Hepatocyte (in vitro differentiated cells): ENCODE measurements around the gene OBSL1. TPM values are rescaled to one million over a fixed set of nuclear protein-coding genes. Genes with fewer than 3 reads are reported as not detected.

Experiments used
- DNase-seq: peaks from one replicate; pipeline ENCODE4 v3.0.0-alpha.2; 2016; ENCODE audit warnings: low spot score
- H2AFZ ChIP-seq: fragments of 200-600 bp; sonication (generic); 2 replicates; pipeline ENCODE4 v1.6.0; 2016; ENCODE audit warnings: antibody characterized with exemption, mild to moderate bottlenecking
- H3K27ac ChIP-seq: fragments of 200-600 bp; sonication (generic); 2 replicates; pipeline ENCODE4 v1.5.1; 2016; ENCODE audit warnings: mild to moderate bottlenecking
- H3K27me3 ChIP-seq: fragments of 200-600 bp; sonication (generic); 2 replicates; pipeline ENCODE4 v1.6.1; 2016
- H3K36me3 ChIP-seq: fragments of 200-600 bp; sonication (generic); replicated peaks from 2 replicates; pipeline ENCODE4 v1.5.1; 2016; ENCODE audit warnings: low read depth; ENCODE audit not compliant: insufficient read depth
- H3K4me1 ChIP-seq: fragments of 200-600 bp; sonication (generic); 2 replicates; pipeline ENCODE4 v1.5.1; 2016; ENCODE audit warnings: mild to moderate bottlenecking, moderate library complexity; ENCODE audit not compliant: insufficient read depth
- H3K4me2 ChIP-seq: fragments of 200-600 bp; sonication (generic); 2 replicates; pipeline ENCODE4 v1.6.0; 2016
- H3K4me3 ChIP-seq: fragments of 200-600 bp; sonication (generic); 2 replicates; pipeline ENCODE4 v1.5.1; 2016; ENCODE audit warnings: mild to moderate bottlenecking
- H3K79me2 ChIP-seq: fragments of 200-600 bp; sonication (generic); 2 replicates; pipeline ENCODE4 v1.6.0; 2017; ENCODE audit warnings: mild to moderate bottlenecking
- H3K9me2 ChIP-seq: fragments of 200-600 bp; sonication (generic); replicated peaks from 2 replicates; pipeline ENCODE4 v1.6.0; 2017; ENCODE audit warnings: mild to moderate bottlenecking; ENCODE audit not compliant: insufficient read depth
- H3K9me3 ChIP-seq: fragments of 200-600 bp; sonication (generic); 2 replicates; pipeline ENCODE4 v1.5.1; 2016; ENCODE audit warnings: low read depth, mild to moderate bottlenecking
- H4K20me1 ChIP-seq: fragments of 200-600 bp; sonication (generic); 2 replicates; pipeline ENCODE4 v1.6.0; 2016; ENCODE audit warnings: mild to moderate bottlenecking; ENCODE audit not compliant: insufficient read depth, poor library complexity, severe bottlenecking
- CTCF ChIP-seq: fragments of 200-600 bp; sonication (generic); IDR thresholded peaks from 2 replicates; pipeline ENCODE4 v1.5.1; 2016; ENCODE audit warnings: antibody characterized with exemption, mild to moderate bottlenecking; ENCODE audit not compliant: poor library complexity
- EZH2 ChIP-seq: fragments of 200-600 bp; sonication (generic); IDR thresholded peaks from 2 replicates; pipeline ENCODE4 v1.6.1; 2016; ENCODE audit warnings: antibody characterized with exemption, mild to moderate bottlenecking, borderline replicate concordance
- EZH2phosphoT487 ChIP-seq: fragments of 200-600 bp; sonication (generic); IDR thresholded peaks from one replicate; pipeline ENCODE4 v1.6.1; 2018; ENCODE audit warnings: antibody characterized with exemption, mild to moderate bottlenecking, low read depth, moderate library complexity; ENCODE audit not compliant: unreplicated experiment, severe bottlenecking
- WGBS: methylation state at CpG from one replicate; pipeline ENCODE4 v1.1.6; 2016; ENCODE audit warnings: low lambda C conversion rate; ENCODE audit errors: missing lambda C conversion rate; 5-methylcytosine and 5-hydroxymethylcytosine counted together
- polyA plus RNA-seq: library from polyadenylated mRNA; unstranded; fragments of >200 nt; fragmentation: Nextera tagmentation; extraction: Ambion mirVana; gene quantifications from 2 replicates; pipeline ENCODE4 v1.2.1, GENCODE V29; 2016
- total RNA-seq: library from RNA; depleted of rRNA; stranded (reverse); fragments of >200 nt; gene quantifications from 2 replicates; pipeline ENCODE4 v1.2.3, GENCODE V29; 2014

The OBSL1 gene
- total and polyA plus RNA-seq, 2 experiments from 2014 or later, result 61.0 to 84.6 TPM

- H3K9me2 ChIP-seq, result no peaks in the 10 kb centered on the region
- no peak for TF ChIP-seq CTCF
- TF ChIP-seq EZH2, result peak; percentile 25
- no peak overlapping the region for H3K27ac ChIP-seq
- H3K4me1 ChIP-seq, result peaks cover 26% of the 10 kb centered on the region
- no peaks in the 10 kb centered on the region for H3K9me3 ChIP-seq
- H3K36me3 ChIP-seq, result no peaks in the 10 kb centered on the region
- H2AFZ ChIP-seq, result no peak overlapping the region
- H4K20me1 ChIP-seq, result no peaks in the 10 kb centered on the region
- H3K79me2 ChIP-seq, result no peaks in the 10 kb centered on the region
- DNase-seq, result no peak
- H3K4me3 ChIP-seq, result peak overlapping the region; percentile 23
- H3K27me3 ChIP-seq, result peaks cover 61% of the 10 kb centered on the region
- WGBS, result 34% methylated on average over 18 of the region's 24 CpGs
- H3K4me2 ChIP-seq, result peak overlapping the region; percentile 89
Measured at GRCh38 chr2:219523031-219523671, 48.2 kb downstream of the OBSL1 start.

GRCh38 chr2:219522111-219523030, 49.0 kb downstream of the OBSL1 start:
- under 1% methylated on average over 23 of the region's 70 CpGs for WGBS
- H3K79me2 ChIP-seq, result no peaks in the 10 kb centered on the region
- no peaks in the 10 kb centered on the region for H3K9me3 ChIP-seq
- peak overlapping the region; percentile 89 for H3K4me2 ChIP-seq
- H3K4me1 ChIP-seq, result peaks cover 26% of the 10 kb centered on the region
- peak overlapping the region; percentile 23 for H3K4me3 ChIP-seq
- TF ChIP-seq EZH2phosphoT487 (no peak), EZH2 (peak; percentile 23), CTCF (no peak)
- no peaks in the 10 kb centered on the region for H3K36me3 ChIP-seq
- H4K20me1 ChIP-seq, result no peaks in the 10 kb centered on the region
- H3K27ac ChIP-seq, result no peak overlapping the region
- H3K27me3 ChIP-seq, result peaks cover 57% of the 10 kb centered on the region
- DNase-seq, result peak; percentile 71
- no peaks in the 10 kb centered on the region for H3K9me2 ChIP-seq
- H2AFZ ChIP-seq, result no peak overlapping the region

- Histone ChIP-seq H3K4me2 (peak overlapping the region; percentile 13), H3K36me3 (no peaks in the 10 kb centered on the region), H2AFZ (no peak overlapping the region), H3K9me3 (no peaks in the 10 kb centered on the region), H3K9me2 (no peaks in the 10 kb centered on the region), H3K27me3 (peaks cover 60% of the 10 kb centered on the region), H3K4me3 (no peak overlapping the region), H3K4me1 (peaks cover 26% of the 10 kb centered on the region), H3K79me2 (no peaks in the 10 kb centered on the region), H3K27ac (no peak overlapping the region), H4K20me1 (no peaks in the 10 kb centered on the region)
- 11% methylated on average over 11 of the region's 14 CpGs for WGBS
- DNase-seq, result peak; percentile 76
- TF ChIP-seq EZH2phosphoT487 (no peak), CTCF (peak; percentile 74), EZH2 (peak; percentile 50)
Measured at GRCh38 chr2:219521066-219521880, 50.1 kb downstream of the OBSL1 start.
